Neuron (in vitro differentiated cells): Measurements from ENCODE around the gene ZC3H18.

ENCODE experiments used
- H2AFZ ChIP-seq: one replicate; pipeline ENCODE4 v1.6.1; 2013; ENCODE audit warnings: low read depth, mild to moderate bottlenecking, inconsistent platforms, low read length, moderate library complexity
- H3K27me3 ChIP-seq: one replicate; pipeline ENCODE4 v1.6.1; 2013; ENCODE audit warnings: low read length; ENCODE audit not compliant: insufficient read depth
- H3K36me3 ChIP-seq: one replicate; pipeline ENCODE4 v1.6.1; 2013; ENCODE audit warnings: low read length; ENCODE audit not compliant: insufficient read depth
- H3K4me1 ChIP-seq: one replicate; pipeline ENCODE4 v1.6.1; 2013; ENCODE audit warnings: low read length; ENCODE audit not compliant: insufficient read depth
- H3K4me3 ChIP-seq: 2 replicates; pipeline ENCODE4 v1.5.1; 2013; ENCODE audit warnings: mild to moderate bottlenecking, low read length, moderate library complexity
- H3K9me3 ChIP-seq: one replicate; pipeline ENCODE4 v1.6.1; 2013; ENCODE audit warnings: low read length

Gene ZC3H18

GRCh38 chr16:88569985-88570690 lies at the start of gene ZC3H18:
ZC3H18 (plus strand) TSS chr16:88570403; CDS start chr16:88577124, 6,721 bp downstream.
- H3K27me3 ChIP-seq = no peaks in the 10 kb centered on the region
- peak within 1 kb of the TSS; percentile 83 for H2AFZ ChIP-seq
- peaks cover 25% of the 10 kb centered on the region for H3K36me3 ChIP-seq
- peaks cover 29% of the 10 kb centered on the region for H3K4me1 ChIP-seq
- no peaks in the 10 kb centered on the region for H3K9me3 ChIP-seq
- H3K4me3 ChIP-seq = peak within 1 kb of the TSS; percentile 95

GRCh38 chr16:88521674-88522073 lies 48.5 kb upstream of the ZC3H18 start:
- Histone ChIP-seq H3K9me3 (no peaks in the 10 kb centered on the region), H3K4me3 (no peak overlapping the region), H3K27me3 (no peaks in the 10 kb centered on the region), H3K4me1 (peaks cover 1% of the 10 kb centered on the region), H3K36me3 (no peaks in the 10 kb centered on the region), H2AFZ (no peak overlapping the region)

- H3K27me3 ChIP-seq = no peaks in the 10 kb centered on the region
- no peak overlapping the region for H2AFZ ChIP-seq
- H3K4me3 ChIP-seq = no peak overlapping the region
- H3K4me1 ChIP-seq = no peaks in the 10 kb centered on the region
- H3K36me3 ChIP-seq = no peaks in the 10 kb centered on the region
- no peaks in the 10 kb centered on the region for H3K9me3 ChIP-seq
Measured at GRCh38 chr16:88522276-88522949, 47.8 kb upstream of the ZC3H18 start.

GRCh38 chr16:88523309-88524161 lies 46.7 kb upstream of the ZC3H18 start:
- no peaks in the 10 kb centered on the region for H3K9me3 ChIP-seq
- no peak overlapping the region for H2AFZ ChIP-seq
- no peak overlapping the region for H3K4me3 ChIP-seq
- no peaks in the 10 kb centered on the region for H3K4me1 ChIP-seq
- no peaks in the 10 kb centered on the region for H3K27me3 ChIP-seq
- H3K36me3 ChIP-seq = no peaks in the 10 kb centered on the region

- Histone ChIP-seq H3K27me3 (no peaks in the 10 kb centered on the region), H3K36me3 (no peaks in the 10 kb centered on the region), H2AFZ (no peak overlapping the region), H3K4me3 (no peak overlapping the region), H3K4me1 (no peaks in the 10 kb centered on the region), H3K9me3 (no peaks in the 10 kb centered on the region)
Measured at GRCh38 chr16:88524274-88524972, 45.8 kb upstream of the ZC3H18 start.

GRCh38 chr16:88524973-88525662 lies 45.1 kb upstream of the ZC3H18 start:
- no peak overlapping the region for H3K4me3 ChIP-seq
- H2AFZ ChIP-seq = no peak overlapping the region
- H3K9me3 ChIP-seq = no peaks in the 10 kb centered on the region
- H3K27me3 ChIP-seq = no peaks in the 10 kb centered on the region
- no peaks in the 10 kb centered on the region for H3K36me3 ChIP-seq
- no peaks in the 10 kb centered on the region for H3K4me1 ChIP-seq

GRCh38 chr16:88525663-88525990 lies 44.6 kb upstream of the ZC3H18 start:
- Histone ChIP-seq H3K27me3 (no peaks in the 10 kb centered on the region), H3K9me3 (no peaks in the 10 kb centered on the region), H3K4me3 (no peak overlapping the region), H2AFZ (no peak overlapping the region), H3K36me3 (no peaks in the 10 kb centered on the region), H3K4me1 (no peaks in the 10 kb centered on the region)

- no peak overlapping the region for H3K4me3 ChIP-seq
- H3K27me3 ChIP-seq = no peaks in the 10 kb centered on the region
- no peak overlapping the region for H2AFZ ChIP-seq
- H3K4me1 ChIP-seq = no peaks in the 10 kb centered on the region
- no peaks in the 10 kb centered on the region for H3K36me3 ChIP-seq
- H3K9me3 ChIP-seq = no peaks in the 10 kb centered on the region
Measured at GRCh38 chr16:88526008-88526905, 43.9 kb upstream of the ZC3H18 start.

- H3K27me3 ChIP-seq = no peaks in the 10 kb centered on the region
- no peaks in the 10 kb centered on the region for H3K4me1 ChIP-seq
- H3K36me3 ChIP-seq = no peaks in the 10 kb centered on the region
- no peak overlapping the region for H3K4me3 ChIP-seq
- H3K9me3 ChIP-seq = no peaks in the 10 kb centered on the region
- no peak overlapping the region for H2AFZ ChIP-seq
Measured at GRCh38 chr16:88526906-88527185, 43.4 kb upstream of the ZC3H18 start.

- no peaks in the 10 kb centered on the region for H3K27me3 ChIP-seq
- H3K36me3 ChIP-seq = no peaks in the 10 kb centered on the region
- H3K4me3 ChIP-seq = no peak overlapping the region
- H3K9me3 ChIP-seq = no peaks in the 10 kb centered on the region
- no peak overlapping the region for H2AFZ ChIP-seq
- no peaks in the 10 kb centered on the region for H3K4me1 ChIP-seq
Measured at GRCh38 chr16:88527186-88527936, 42.8 kb upstream of the ZC3H18 start.

- H3K4me3 ChIP-seq = no peak overlapping the region
- peaks cover 3% of the 10 kb centered on the region for H3K36me3 ChIP-seq
- no peaks in the 10 kb centered on the region for H3K4me1 ChIP-seq
- H2AFZ ChIP-seq = no peak overlapping the region
- no peaks in the 10 kb centered on the region for H3K9me3 ChIP-seq
- H3K27me3 ChIP-seq = no peaks in the 10 kb centered on the region
Measured at GRCh38 chr16:88527937-88528743, 42.1 kb upstream of the ZC3H18 start.
